MCF 10A (cell line): ENCODE results near the gene HAUS8. TPM values are rescaled to one million over a fixed set of nuclear protein-coding genes. Genes with fewer than 3 reads are reported as not detected.

ENCODE experiments used
- Bru-seq: library from RNA; stranded (reverse); fragments of 400-500 nt; gene quantifications from one replicate; lab custom pipeline; 2021; lab: Mats Ljungman, UMichigan
- BruChase-seq, 2 experiments: library from RNA; stranded (reverse); fragments of 400-500 nt; gene quantifications; one replicate each; lab custom pipeline; 2021; lab: Mats Ljungman, UMichigan
- BruUV-seq: library from RNA; stranded (reverse); fragments of 400-500 nt; replicated peaks from 2 replicates; lab custom pipeline; 2021; lab: Mats Ljungman, UMichigan
- CTCF ChIA-PET: fragments of 300-600 bp; sonication (Branson Sonifier 250); formaldehyde crosslinking; extraction: SDS; loops from one replicate; lab custom pipeline; 2021; ENCODE audit warnings: antibody characterized with exemption, inconsistent platforms; lab: Yijun Ruan, JAX
- POLR2A ChIA-PET: fragments of 300-600, 350-650 bp; sonication (Branson Sonifier 250); formaldehyde crosslinking; extraction: SDS; loops from one replicate; lab custom pipeline; 2020; ENCODE audit warnings: antibody characterized with exemption, inconsistent platforms; lab: Yijun Ruan, JAX
- DNase-seq: peaks from one replicate; pipeline ENCODE4 v3.0.0-alpha.2; 2018; ENCODE audit not compliant: unreplicated experiment
- H3K27ac Mint-ChIP-seq: one replicate; pipeline ENCODE4 v1.8.0; 2022; ENCODE audit warnings: mild to moderate bottlenecking, low read depth, mixed read lengths; ENCODE audit not compliant: unreplicated experiment
- H3K27me3 Mint-ChIP-seq: one replicate; pipeline ENCODE4 v1.8.0; 2022; ENCODE audit warnings: mixed read lengths; ENCODE audit not compliant: insufficient read depth, unreplicated experiment
- H3K36me3 Mint-ChIP-seq: one replicate; pipeline ENCODE4 v1.8.0; 2022; ENCODE audit warnings: mild to moderate bottlenecking, moderate library complexity, mixed read lengths; ENCODE audit not compliant: insufficient read depth, unreplicated experiment
- H3K4me1 Mint-ChIP-seq: one replicate; pipeline ENCODE4 v1.8.0; 2022; ENCODE audit warnings: mixed read lengths; ENCODE audit not compliant: insufficient read depth, unreplicated experiment
- H3K4me3 Mint-ChIP-seq: one replicate; pipeline ENCODE4 v1.8.0; 2022; ENCODE audit warnings: mild to moderate bottlenecking, moderate library complexity, mixed read lengths; ENCODE audit not compliant: unreplicated experiment
- H3K9me3 Mint-ChIP-seq: one replicate; pipeline ENCODE4 v1.8.0; 2022; ENCODE audit warnings: mixed read lengths; ENCODE audit not compliant: unreplicated experiment
- CTCF ChIP-seq: fragments of 200-600 bp; IDR thresholded peaks from one replicate; pipeline ENCODE4 v1.8.0; 2022; ENCODE audit warnings: antibody characterized with exemption, mild to moderate bottlenecking; ENCODE audit not compliant: unreplicated experiment
- intact Hi-C: fragments of 100-400 bp; cut with micrococcal nuclease; formaldehyde crosslinking; loops from 2 replicates; pipeline ENCODE4 v1.14.1; 2022
- long read RNA-seq: library from polyadenylated mRNA; stranded (forward); transcript quantifications from one replicate; pipeline ENCODE4 v2.0.0, GENCODE V29; 2022
- total RNA-seq: library from RNA; stranded (reverse); gene quantifications from 2 replicates; pipeline ENCODE4 v1.2.3, GENCODE V29; 2022

Gene HAUS8
- total RNA-seq, result 6.6 and 8.4 TPM in 2 replicates
- Bru-seq, nascent RNA, result percentile 46 among the genes with signal in this experiment
- percentile 38 among the genes with signal in this experiment for BruChase-seq, experiment 1, labeled RNA remaining after a 6-hour chase
- percentile 45 among the genes with signal in this experiment for BruChase-seq, experiment 2, labeled RNA remaining after a 2-hour chase
- long read RNA-seq, transcript HAUS8-201 (11 exons, 1,568 nt), result major isoform, 13 of 21 reads
- long read RNA-seq, partial matches to known transcripts, result 0 of 21 reads
- long read RNA-seq, other reads (novel, unspliced or antisense), result 3 of 21 reads

DNA sequence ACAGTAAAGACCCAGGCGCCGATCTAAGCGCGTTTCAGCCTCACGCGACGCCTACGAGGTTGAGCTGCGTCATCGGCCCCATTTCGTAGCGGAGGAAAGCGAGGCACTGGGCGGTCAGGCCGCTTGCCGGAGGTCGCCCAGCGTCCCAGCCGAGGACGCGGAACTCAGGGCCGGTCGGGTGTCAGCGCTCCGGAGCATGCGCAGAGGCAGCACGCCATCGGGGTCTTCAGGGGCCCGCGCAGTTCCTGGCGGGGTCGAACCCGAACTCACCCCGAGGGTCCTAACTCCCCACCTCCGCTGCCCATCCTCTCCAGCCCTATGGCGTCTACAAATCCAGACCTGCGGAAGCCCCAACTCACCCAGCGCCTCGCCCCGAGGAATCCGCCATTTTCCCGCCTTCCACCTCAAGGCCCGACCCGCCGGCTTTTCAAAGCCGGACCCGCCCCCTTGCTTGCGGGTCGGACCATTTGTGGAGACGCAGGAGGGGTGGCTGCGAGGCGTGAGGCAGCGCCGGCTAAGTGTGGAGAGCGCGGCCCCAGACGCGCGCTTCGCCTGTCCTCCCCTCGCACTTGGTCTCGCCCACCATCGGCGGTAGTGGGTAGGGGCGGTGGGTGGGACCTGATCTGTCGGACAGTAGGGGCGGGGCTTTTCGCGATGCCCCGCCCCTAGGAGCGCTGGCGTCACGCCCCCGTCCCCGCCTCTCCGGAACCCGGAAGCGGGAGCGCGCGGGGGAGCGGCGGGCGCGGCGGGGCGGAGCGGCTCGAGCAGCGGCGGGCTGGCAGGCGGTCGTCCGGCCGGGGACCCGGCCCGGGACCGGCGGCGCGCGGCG is at the start of gene HAUS8, which contains the start of gene MYO9B:
TSS of gene HAUS8 (minus strand) at position 418 of the 829 bp plus-strand sequence. CDS start at position 388, 30 bp downstream.
TSS of gene MYO9B (plus strand) at position 743 of the 829 bp plus-strand sequence. CDS start 25,941 bp downstream, outside the sequence.
- peaks cover 38% of the 10 kb centered on the region for H3K4me1 Mint-ChIP-seq
- peak within 1 kb of the TSS; percentile 88 for H3K27ac Mint-ChIP-seq
- DNase-seq, result peak; percentile 99
- intact Hi-C loops, result loop anchor here (10.0 kb wide), 1 partner anchor 150 kb away; the partner anchor contains the start of gene OCEL1
- BruUV-seq, result TSS peak; percentile 71
- no peaks in the 10 kb centered on the region for H3K36me3 Mint-ChIP-seq
- ChIA-PET POLR2A (interaction anchor here (0.6 to 3.8 kb wide), 14 partner anchors 12 to 462 kb away, joined by 3 to 15 read pairs (median 5); partner anchors contain the start of genes BABAM1, MRPL34, OCEL1 and USE1), CTCF (interaction anchor here (0.5 to 1.5 kb wide), 6 partner anchors 23 to 282 kb away, joined by 3 to 4 read pairs (median 4); no protein-coding TSS in a partner anchor)
- no peaks in the 10 kb centered on the region for H3K9me3 Mint-ChIP-seq
- no peak for TF ChIP-seq CTCF
- peak within 1 kb of the TSS; percentile 95 for H3K4me3 Mint-ChIP-seq
- no peaks in the 10 kb centered on the region for H3K27me3 Mint-ChIP-seq

DNA sequence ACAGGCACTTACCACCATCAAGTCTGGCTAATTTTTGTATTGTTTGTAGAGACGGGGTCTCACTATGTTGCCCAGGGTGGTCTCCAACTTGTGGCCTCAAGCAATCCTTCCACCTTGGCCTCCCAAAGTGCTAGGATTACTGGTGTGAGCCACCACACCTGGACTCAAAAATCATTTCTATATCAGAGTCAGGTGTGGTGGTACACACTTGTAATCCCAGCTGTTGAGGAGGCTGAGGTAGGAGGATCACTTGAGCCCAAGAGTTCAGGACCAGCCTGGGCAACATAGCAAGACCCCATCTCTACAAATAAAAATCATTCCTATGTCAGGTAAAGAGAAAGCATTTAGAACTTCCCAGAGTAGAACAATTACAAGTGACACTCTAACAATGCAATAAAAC is 48.8 kb upstream of the HAUS8 start:
- Mint-ChIP-seq H3K36me3 (peaks cover 8% of the 10 kb centered on the region), H3K27ac (no peak overlapping the region), H3K9me3 (no peaks in the 10 kb centered on the region), H3K27me3 (no peaks in the 10 kb centered on the region), H3K4me1 (peaks cover 12% of the 10 kb centered on the region), H3K4me3 (no peak overlapping the region)
- CTCF ChIA-PET, result interaction anchor here (1.0 kb wide), 1 partner anchor 16 kb away, joined by 3 read pairs; no protein-coding TSS in a partner anchor
- no peak for DNase-seq
- POLR2A ChIA-PET, result no interaction called here
- BruUV-seq, result no TSS peak
- intact Hi-C loops, result no loop called here
- no peak for TF ChIP-seq CTCF

GRCh38 chr19:17123041-17123440 is 47.8 kb upstream of the HAUS8 start:
- CTCF ChIA-PET, result interaction anchor here (0.9 kb wide), 1 partner anchor 14 kb away, joined by 3 read pairs; no protein-coding TSS in a partner anchor
- H3K4me3 Mint-ChIP-seq, result no peak overlapping the region
- no peak for TF ChIP-seq CTCF
- no peak overlapping the region for H3K27ac Mint-ChIP-seq
- H3K36me3 Mint-ChIP-seq, result peaks cover 8% of the 10 kb centered on the region
- H3K9me3 Mint-ChIP-seq, result no peaks in the 10 kb centered on the region
- no TSS peak for BruUV-seq
- POLR2A ChIA-PET, result no interaction called here
- H3K4me1 Mint-ChIP-seq, result peaks cover 12% of the 10 kb centered on the region
- intact Hi-C loops, result no loop called here
- H3K27me3 Mint-ChIP-seq, result no peaks in the 10 kb centered on the region
- DNase-seq, result no peak
